SK-N-SH treated with all-trans-retinoic acid at 6 μM for 48 hours (cell line): Measurements from ENCODE around the gene UBB.

ENCODE experiments used
- ATAC-seq: fragments of 200-7000 bp; cut with Tn5 transposase; 3 replicates; pipeline ENCODE4 v1.9.1; 2020; ENCODE audit warnings: mild to moderate bottlenecking, moderate library complexity
- CSDC2 ChIP-seq: fragments of 250-450 bp; sonication (Bioruptor Pico); IDR thresholded peaks from 2 replicates; pipeline ENCODE4 v1.5.0; 2020; ENCODE audit warnings: mild to moderate bottlenecking, moderate library complexity
- CSRNP3 ChIP-seq: fragments of 250-450 bp; sonication (Bioruptor Pico); IDR thresholded peaks from 2 replicates; pipeline ENCODE4 v1.5.1; 2021; ENCODE audit warnings: mild to moderate bottlenecking, moderate library complexity
- ESRRG ChIP-seq: fragments of 250-450 bp; sonication (Bioruptor Pico); IDR thresholded peaks from 2 replicates; pipeline ENCODE4 v1.6.1; 2021; ENCODE audit warnings: mild to moderate bottlenecking
- GLIS3 ChIP-seq: fragments of 250-450 bp; sonication (Bioruptor Pico); IDR thresholded peaks from 2 replicates; pipeline ENCODE4 v1.5.0; 2020; ENCODE audit warnings: mild to moderate bottlenecking, moderate library complexity
- ISL1 ChIP-seq: fragments of 250-450 bp; sonication (Bioruptor Pico); IDR thresholded peaks from 2 replicates; pipeline ENCODE4 v2.1.2; 2022; ENCODE audit warnings: mild to moderate bottlenecking, moderate library complexity
- OSR1 ChIP-seq: fragments of 250-450 bp; sonication (Bioruptor Pico); IDR thresholded peaks from 2 replicates; pipeline ENCODE4 v1.8.0; 2022; ENCODE audit warnings: moderate library complexity, mild to moderate bottlenecking, inconsistent platforms
- PPARA ChIP-seq: fragments of 250-450 bp; sonication (Bioruptor Pico); IDR thresholded peaks from 2 replicates; pipeline ENCODE4 v1.5.0; 2020; ENCODE audit warnings: mild to moderate bottlenecking, borderline replicate concordance
- TCF4 ChIP-seq: fragments of 250-450 bp; sonication (Bioruptor Pico); IDR thresholded peaks from 2 replicates; pipeline ENCODE4 v1.8.0; 2021; ENCODE audit warnings: mild to moderate bottlenecking, moderate library complexity, borderline replicate concordance
- ZFP3 ChIP-seq: fragments of 250-450 bp; sonication (Bioruptor Pico); IDR thresholded peaks from 2 replicates; pipeline ENCODE4 v1.5.0; 2020; ENCODE audit warnings: mild to moderate bottlenecking, moderate library complexity
- ZFP30 ChIP-seq: fragments of 450-650 bp; formaldehyde crosslinking; IDR thresholded peaks from 2 replicates; pipeline ENCODE4 v1.5.0; 2022; ENCODE audit warnings: mild to moderate bottlenecking, moderate library complexity
- ZNF565 ChIP-seq: fragments of 450-650 bp; formaldehyde crosslinking; conservative IDR thresholded peaks from 2 replicates; pipeline ENCODE4 v1.5.0; 2020; ENCODE audit warnings: low read depth, mild to moderate bottlenecking, moderate library complexity
- ZNF70 ChIP-seq: fragments of 450-650 bp; formaldehyde crosslinking; IDR thresholded peaks from 2 replicates; pipeline ENCODE4 v1.5.0; 2020; ENCODE audit warnings: mild to moderate bottlenecking, moderate library complexity
- ZNF8 ChIP-seq: fragments of 450-650 bp; formaldehyde crosslinking; IDR thresholded peaks from 2 replicates; pipeline ENCODE4 v1.5.0; 2020; ENCODE audit warnings: mild to moderate bottlenecking, moderate library complexity
- TF ChIP-seq, protein P1 (sequence below): fragments of 250-450 bp; sonication (Bioruptor Pico); IDR thresholded peaks from 2 replicates; pipeline ENCODE4 v1.8.0; 2021; ENCODE audit warnings: low read depth, mild to moderate bottlenecking, moderate library complexity, borderline replicate concordance
- TF ChIP-seq, protein P2 (sequence below): fragments of 250-450 bp; sonication (Bioruptor Pico); IDR thresholded peaks from 2 replicates; pipeline ENCODE4 v1.8.0; 2020; ENCODE audit warnings: mild to moderate bottlenecking, moderate library complexity, borderline replicate concordance
- TF ChIP-seq, protein P3 (sequence below): fragments of 250-450 bp; sonication (Bioruptor Pico); IDR thresholded peaks from 2 replicates; pipeline ENCODE4 v1.5.1; 2020; ENCODE audit warnings: low read depth, mild to moderate bottlenecking, moderate library complexity

UBB gene

GRCh38 chr17:16371742-16372141 lies 9.1 kb upstream of the UBB start (continued):
- TF ChIP-seq, protein P1, sequence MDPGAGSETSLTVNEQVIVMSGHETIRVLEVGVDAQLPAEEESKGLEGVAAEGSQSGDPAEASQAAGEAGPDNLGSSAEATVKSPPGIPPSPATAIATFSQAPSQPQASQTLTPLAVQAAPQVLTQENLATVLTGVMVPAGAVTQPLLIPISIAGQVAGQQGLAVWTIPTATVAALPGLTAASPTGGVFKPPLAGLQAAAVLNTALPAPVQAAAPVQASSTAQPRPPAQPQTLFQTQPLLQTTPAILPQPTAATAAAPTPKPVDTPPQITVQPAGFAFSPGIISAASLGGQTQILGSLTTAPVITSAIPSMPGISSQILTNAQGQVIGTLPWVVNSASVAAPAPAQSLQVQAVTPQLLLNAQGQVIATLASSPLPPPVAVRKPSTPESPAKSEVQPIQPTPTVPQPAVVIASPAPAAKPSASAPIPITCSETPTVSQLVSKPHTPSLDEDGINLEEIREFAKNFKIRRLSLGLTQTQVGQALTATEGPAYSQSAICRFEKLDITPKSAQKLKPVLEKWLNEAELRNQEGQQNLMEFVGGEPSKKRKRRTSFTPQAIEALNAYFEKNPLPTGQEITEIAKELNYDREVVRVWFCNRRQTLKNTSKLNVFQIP (CRISPR knock-in tag): no peak
- TF ChIP-seq ZFP3 (CRISPR knock-in tag) (no peak), OSR1 (CRISPR knock-in tag) (no peak), ESRRG (no peak), CSRNP3 (CRISPR knock-in tag) (no peak), ZNF565 (CRISPR knock-in tag) (no peak)
- TF ChIP-seq, protein P2, sequence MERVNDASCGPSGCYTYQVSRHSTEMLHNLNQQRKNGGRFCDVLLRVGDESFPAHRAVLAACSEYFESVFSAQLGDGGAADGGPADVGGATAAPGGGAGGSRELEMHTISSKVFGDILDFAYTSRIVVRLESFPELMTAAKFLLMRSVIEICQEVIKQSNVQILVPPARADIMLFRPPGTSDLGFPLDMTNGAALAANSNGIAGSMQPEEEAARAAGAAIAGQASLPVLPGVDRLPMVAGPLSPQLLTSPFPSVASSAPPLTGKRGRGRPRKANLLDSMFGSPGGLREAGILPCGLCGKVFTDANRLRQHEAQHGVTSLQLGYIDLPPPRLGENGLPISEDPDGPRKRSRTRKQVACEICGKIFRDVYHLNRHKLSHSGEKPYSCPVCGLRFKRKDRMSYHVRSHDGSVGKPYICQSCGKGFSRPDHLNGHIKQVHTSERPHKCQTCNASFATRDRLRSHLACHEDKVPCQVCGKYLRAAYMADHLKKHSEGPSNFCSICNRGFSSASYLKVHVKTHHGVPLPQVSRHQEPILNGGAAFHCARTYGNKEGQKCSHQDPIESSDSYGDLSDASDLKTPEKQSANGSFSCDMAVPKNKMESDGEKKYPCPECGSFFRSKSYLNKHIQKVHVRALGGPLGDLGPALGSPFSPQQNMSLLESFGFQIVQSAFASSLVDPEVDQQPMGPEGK: no peak
- TF ChIP-seq, all 23 proteins: peak for 3

DNA sequence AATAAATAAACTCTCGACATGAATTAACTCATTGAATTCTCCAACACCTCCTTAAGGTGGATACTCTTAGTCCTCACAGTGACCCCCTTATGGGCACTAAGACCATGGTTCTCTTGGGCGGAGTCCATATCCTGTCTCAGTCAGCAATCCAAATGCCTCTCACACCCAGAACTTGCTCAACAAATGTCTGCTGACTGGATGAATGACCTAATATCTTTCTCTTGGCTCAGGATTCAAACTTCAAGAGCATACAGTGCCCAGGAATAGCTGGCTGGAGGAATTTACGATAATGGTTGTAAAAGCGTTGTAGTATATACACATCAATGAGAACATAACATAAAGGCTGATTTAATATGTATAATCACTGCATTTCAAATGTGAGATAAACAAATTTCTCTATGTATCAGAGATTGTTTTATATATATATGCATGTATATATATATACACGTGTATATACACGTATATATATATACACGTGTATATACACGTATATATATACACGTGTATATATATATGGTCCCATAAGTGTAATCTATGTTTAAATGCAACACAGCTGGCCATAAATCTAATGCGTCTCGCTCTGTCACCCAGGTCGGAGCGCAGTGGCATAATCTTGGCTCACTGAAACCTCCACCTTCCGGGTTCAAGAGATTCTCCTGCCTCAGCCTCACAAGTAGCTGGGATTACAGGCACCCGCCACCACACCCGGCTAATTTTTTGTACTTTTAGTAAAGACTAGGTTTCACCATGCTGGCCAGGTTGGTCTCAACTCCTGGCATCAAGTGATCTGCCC lies 6.5 kb upstream of the UBB start:
- no peak for ATAC-seq
- TF ChIP-seq CSDC2 (no peak), ESRRG (no peak), ISL1 (CRISPR knock-in tag) (0 out of 2 replicates have a peak, but pooled peaks have one; percentile 9), ZNF70 (CRISPR knock-in tag) (no peak)
- TF ChIP-seq, all 23 proteins: peak for 1

DNA sequence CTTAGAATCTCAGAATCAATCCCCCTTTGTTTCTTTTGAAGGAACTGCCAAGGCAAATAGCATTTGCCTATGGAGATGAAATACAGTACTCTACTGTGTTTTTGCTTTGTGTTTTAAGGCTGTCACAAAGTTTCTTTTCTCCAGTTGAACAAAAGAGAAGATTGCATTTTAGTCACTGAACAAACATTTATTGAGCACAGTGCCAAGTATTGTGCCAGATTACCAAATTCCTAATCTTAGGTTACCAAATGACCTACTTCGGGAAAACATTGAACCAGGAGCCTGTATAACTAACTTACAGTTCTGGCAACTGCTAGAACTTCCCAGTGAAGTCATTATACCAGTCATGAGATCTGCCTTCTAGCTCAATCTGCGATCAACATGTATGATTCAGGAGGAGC lies 3.0 kb upstream of the UBB start:
- TF ChIP-seq, protein P3, sequence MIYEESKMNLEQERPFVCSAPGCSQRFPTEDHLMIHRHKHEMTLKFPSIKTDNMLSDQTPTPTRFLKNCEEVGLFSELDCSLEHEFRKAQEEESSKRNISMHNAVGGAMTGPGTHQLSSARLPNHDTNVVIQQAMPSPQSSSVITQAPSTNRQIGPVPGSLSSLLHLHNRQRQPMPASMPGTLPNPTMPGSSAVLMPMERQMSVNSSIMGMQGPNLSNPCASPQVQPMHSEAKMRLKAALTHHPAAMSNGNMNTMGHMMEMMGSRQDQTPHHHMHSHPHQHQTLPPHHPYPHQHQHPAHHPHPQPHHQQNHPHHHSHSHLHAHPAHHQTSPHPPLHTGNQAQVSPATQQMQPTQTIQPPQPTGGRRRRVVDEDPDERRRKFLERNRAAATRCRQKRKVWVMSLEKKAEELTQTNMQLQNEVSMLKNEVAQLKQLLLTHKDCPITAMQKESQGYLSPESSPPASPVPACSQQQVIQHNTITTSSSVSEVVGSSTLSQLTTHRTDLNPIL (CRISPR knock-in tag): 0 out of 2 replicates have a peak, but pooled peaks have one; percentile 38
- TF ChIP-seq ISL1 (CRISPR knock-in tag) (peak; percentile 73), CSRNP3 (CRISPR knock-in tag) (no peak)
- ATAC-seq: no peak

DNA sequence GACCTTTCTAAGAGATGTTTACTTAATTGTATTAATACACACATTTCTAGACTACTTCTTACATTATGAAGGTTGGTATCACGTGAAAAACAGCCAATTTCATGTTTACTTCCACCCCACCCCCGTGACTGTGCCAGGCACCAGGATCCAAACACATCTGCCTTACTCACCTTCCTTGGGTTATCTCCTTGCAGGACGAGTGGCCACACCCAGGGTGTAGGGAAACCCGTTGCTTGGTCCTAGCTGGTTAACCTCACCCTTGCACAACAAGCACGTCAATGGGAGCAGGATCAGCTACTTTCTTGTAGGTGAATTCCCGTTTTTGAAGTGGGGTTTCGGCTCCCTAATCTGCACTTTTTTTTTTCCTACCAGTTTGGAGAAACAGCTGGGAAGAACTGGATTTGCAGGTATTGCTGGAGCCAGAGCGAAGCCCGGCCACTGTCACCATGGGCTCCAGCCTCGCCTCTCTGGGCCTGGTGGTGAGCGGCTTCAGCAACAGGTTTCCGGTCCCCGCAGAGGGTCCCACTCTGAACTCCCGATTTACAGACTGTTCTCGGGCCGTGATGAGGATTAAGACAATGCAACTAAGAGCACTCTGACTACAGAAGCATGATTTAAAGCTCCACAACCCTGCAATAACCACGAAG lies 2.1 kb upstream of the UBB start:
- TF ChIP-seq ZNF70 (CRISPR knock-in tag) (no peak), ISL1 (CRISPR knock-in tag) (no peak), ESRRG (no peak), GLIS3 (no peak), ZNF8 (CRISPR knock-in tag) (no peak), PPARA (CRISPR knock-in tag) (no peak), TCF4 (CRISPR knock-in tag) (no peak), ZFP30 (CRISPR knock-in tag) (no peak), CSRNP3 (CRISPR knock-in tag) (no peak), CSDC2 (no peak)
- TF ChIP-seq, protein P1 (CRISPR knock-in tag): no peak
- TF ChIP-seq, protein P3 (CRISPR knock-in tag): no peak
- no peak for ATAC-seq
